Hematopoietic multipotent progenitor cell treated with erythropoietin and hydrocortisone succinate and interleukin-3 and kit ligand, for 8 days (in vitro differentiated cells): ENCODE results near the gene HUS1B.

Experiments
- DNase-seq: peaks from one replicate; pipeline ENCODE4 v3.0.0-alpha.2; 2015

HUS1B gene

DNA sequence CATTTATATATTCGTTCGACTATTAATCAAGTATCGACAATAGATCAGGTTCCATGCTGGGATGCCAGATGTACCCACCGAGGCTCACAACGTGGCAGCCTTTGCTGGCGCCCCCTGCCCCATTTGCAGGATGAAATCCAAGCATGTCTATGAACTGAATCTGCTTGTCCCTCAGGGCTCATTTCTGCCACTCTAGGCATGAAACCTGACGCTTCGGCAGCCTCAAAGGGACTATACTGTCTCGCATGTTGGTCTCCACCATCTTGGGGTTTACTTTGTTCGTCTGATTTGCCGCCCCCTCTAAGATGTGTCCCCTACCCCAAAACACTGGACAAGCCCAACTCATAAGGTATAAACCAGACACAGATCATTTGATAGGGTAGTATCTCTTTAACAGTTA lies 36.7 kb downstream of the HUS1B start:
- no peak for DNase-seq

DNA sequence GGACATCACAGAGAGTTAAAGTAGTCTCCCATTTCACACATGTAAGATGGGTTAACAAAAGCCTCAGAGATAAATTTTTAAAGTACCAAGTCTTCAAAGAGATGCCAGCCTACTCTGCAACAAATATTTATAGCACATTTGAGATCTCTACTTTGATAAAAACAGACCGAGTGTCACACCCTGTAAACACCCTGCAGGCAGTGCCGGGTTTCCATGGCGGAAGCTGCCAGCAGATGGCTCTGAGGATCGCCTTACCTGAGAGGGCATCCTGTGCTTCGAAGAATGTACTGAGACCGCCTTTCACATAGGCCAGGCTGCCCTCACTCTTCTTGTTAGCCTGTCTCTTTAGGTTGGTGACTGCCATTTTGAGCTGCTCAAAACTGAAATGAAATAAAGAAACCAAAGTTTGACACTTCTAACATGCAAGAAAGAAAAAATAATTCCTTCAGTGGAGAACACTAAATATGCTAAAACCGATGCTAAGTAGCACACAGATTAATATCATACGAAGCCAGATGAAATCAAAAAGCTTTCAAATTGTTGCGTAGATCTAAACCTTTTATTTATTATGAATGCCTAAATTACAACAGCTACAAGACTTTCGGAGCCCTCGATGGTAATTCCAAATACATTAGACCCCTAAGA lies 39.3 kb downstream of the HUS1B start:
- no peak for DNase-seq

DNA sequence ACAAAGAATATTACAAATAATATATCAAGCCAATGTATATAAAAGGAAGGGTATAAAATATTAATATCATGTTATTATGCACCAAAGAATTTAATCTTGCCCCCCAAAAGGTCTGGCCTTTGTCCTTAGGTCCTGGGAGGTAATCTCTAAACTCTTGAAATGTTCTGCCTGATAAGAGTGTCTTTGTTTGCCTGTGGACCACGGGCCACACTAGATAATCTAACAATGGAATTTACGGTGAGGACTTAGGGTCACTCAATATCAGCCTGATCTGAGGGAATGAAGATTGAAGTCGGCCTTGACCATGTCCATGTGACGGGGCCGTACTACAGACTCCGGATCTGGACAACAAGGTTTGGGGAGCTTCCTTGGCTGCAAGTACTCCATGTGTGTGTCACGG lies 42.9 kb downstream of the HUS1B start:
- no peak for DNase-seq

DNA sequence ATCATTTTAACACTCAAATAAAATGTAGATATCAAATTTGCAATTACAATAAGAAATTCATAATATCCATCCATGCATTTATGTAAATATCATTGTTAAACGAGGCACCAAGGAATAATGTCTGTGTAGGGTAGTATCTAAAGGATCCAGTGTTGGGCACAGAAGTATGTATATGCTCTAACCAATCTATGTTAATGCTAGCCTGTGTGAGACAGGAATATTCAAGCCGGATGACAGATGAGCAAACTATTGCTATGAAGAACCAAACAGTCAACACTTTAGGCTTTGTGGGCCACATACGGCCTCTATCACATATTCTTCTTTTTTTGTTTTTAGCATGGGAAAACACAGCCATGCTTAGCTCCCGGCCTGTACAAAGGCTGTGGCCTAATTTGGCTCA lies 45.0 kb downstream of the HUS1B start:
- DNase-seq: no peak

DNA sequence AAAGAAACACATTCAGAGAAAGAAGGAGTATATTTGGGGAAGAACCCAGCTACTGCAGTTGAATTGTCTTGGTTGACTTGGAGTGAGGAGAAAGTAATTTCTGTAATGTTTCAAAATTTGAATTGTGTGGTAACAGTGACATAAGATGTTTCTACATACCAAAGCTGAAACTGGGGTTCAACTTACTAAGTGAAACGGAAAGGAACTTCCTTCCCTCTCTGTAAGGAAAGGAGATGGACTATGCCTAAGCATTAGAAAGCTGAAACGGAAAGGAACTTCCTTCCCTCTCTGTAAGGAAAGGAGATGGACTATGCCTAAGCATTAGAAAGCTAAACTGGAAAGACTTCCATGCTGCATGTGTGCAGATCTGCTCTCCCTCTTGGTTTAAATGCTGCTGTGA lies 46.0 kb downstream of the HUS1B start:
- no peak for DNase-seq

DNA sequence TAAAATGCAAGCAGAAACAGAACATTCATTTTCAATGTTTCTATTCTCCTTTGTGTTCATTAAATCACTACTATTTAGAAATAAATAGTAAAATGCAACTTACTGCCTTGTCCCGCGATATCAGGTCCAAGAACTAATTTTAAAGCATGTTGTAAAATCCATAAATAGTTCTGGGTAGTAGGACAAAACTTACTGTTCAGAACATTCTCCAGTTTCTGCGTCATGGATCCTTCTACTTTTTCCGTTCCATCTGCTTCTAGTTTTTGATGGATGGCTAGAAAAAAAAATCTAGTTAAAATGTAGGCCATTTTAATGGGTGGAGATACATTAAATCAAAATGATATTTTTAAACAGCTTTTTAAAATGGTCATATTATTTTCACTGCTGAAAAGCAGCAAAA lies 47.0 kb downstream of the HUS1B start:
- DNase-seq: no peak

DNA sequence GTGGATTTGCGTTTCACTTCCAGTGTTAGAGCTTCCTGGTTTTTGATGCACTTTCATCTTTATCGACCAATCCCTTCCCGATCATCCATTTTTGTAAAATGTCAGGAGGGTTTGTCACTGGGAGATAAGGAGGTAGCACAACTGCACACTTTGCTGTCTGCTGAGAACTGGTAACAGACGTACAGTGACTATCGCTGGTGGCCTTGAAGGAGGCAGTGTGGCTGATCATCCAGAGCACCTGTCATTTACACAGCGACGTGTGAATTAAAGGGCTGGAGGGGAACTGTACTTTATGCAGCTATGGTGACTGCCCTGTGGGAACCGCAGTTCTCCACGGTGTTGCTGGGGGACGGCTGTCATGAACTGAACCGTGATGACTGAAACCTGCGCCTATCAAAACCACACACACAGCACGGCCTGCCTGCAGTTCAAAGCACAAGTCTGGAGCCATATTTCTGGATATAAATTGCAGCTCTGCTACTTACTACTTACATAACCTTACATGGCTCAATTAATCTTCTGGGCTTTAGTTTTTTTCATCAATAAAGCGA lies 50.0 kb downstream of the HUS1B start:
- DNase-seq: no peak
